Neural progenitor cell (in vitro differentiated cells): ENCODE data around the gene EXOG. TPM values are rescaled to one million over a fixed set of nuclear protein-coding genes. Genes with fewer than 3 reads are reported as not detected.

Experiments used
- DNase-seq: peaks from one replicate; pipeline ENCODE4 v3.0.0-alpha.2; 2016; ENCODE audit warnings: low spot score
- H2AFZ ChIP-seq: fragments of 200-600 bp; sonication (generic); replicated peaks from 2 replicates; pipeline ENCODE4 v1.6.1; 2016; ENCODE audit warnings: antibody characterized with exemption
- H3F3A ChIP-seq: fragments of 200-600 bp; sonication (generic); 2 replicates; pipeline ENCODE4 v1.6.1; 2016; ENCODE audit warnings: antibody characterized with exemption, low read depth
- H3K27ac ChIP-seq: fragments of 200-600 bp; sonication (generic); 2 replicates; pipeline ENCODE4 v1.5.1; 2016; ENCODE audit warnings: mild to moderate bottlenecking
- H3K27me3 ChIP-seq: fragments of 200-600 bp; sonication (generic); 2 replicates; pipeline ENCODE4 v1.6.1; 2016; ENCODE audit warnings: mild to moderate bottlenecking, moderate library complexity
- H3K36me3 ChIP-seq: fragments of 200-600 bp; sonication (generic); 2 replicates; pipeline ENCODE4 v1.5.1; 2016
- H3K4me1 ChIP-seq: fragments of 200-600 bp; sonication (generic); 2 replicates; pipeline ENCODE4 v1.6.1; 2016; ENCODE audit warnings: mixed run types
- H3K4me2 ChIP-seq: fragments of 200-600 bp; sonication (generic); 2 replicates; pipeline ENCODE4 v1.6.1; 2016
- H3K4me3 ChIP-seq: fragments of 200-600 bp; sonication (generic); 2 replicates; pipeline ENCODE4 v1.5.1; 2016
- H3K79me2 ChIP-seq: fragments of 200-600 bp; sonication (generic); 2 replicates; pipeline ENCODE4 v1.6.1; 2016; ENCODE audit warnings: low read depth
- H3K9ac ChIP-seq: fragments of 200-600 bp; sonication (generic); 2 replicates; pipeline ENCODE4 v1.6.1; 2016
- H3K9me3 ChIP-seq: fragments of 200-600 bp; sonication (generic); 2 replicates; pipeline ENCODE4 v1.5.1; 2016; ENCODE audit warnings: low read depth
- H4K20me1 ChIP-seq: fragments of 200-600 bp; sonication (generic); 2 replicates; pipeline ENCODE4 v1.6.1; 2016; ENCODE audit warnings: low read depth
- H3K27ac Mint-ChIP-seq: 3 replicates; pipeline ENCODE4 v1.8.0; 2021; ENCODE audit warnings: mixed read lengths
- H3K27me3 Mint-ChIP-seq: 2 replicates; pipeline ENCODE4 v1.8.0; 2022; ENCODE audit warnings: low read depth, mild to moderate bottlenecking, inconsistent platforms, moderate library complexity, mixed read lengths; ENCODE audit not compliant: insufficient read depth
- H3K36me3 Mint-ChIP-seq: 3 replicates; pipeline ENCODE4 v1.8.0; 2021; ENCODE audit warnings: mixed read lengths
- H3K4me1 Mint-ChIP-seq: 3 replicates; pipeline ENCODE4 v1.8.0; 2021; ENCODE audit warnings: mixed read lengths
- H3K4me3 Mint-ChIP-seq: 3 replicates; pipeline ENCODE4 v1.8.0; 2021; ENCODE audit warnings: mild to moderate bottlenecking, moderate library complexity, mixed read lengths
- H3K9me3 Mint-ChIP-seq: 3 replicates; pipeline ENCODE4 v1.8.0; 2020; ENCODE audit warnings: mixed read lengths
- EZH2 ChIP-seq: fragments of 200-600 bp; sonication (generic); IDR thresholded peaks from 2 replicates; pipeline ENCODE4 v1.6.1; 2017; ENCODE audit warnings: antibody characterized with exemption, mild to moderate bottlenecking, moderate library complexity
- EZH2phosphoT487 ChIP-seq: fragments of 200-600 bp; sonication (generic); IDR thresholded peaks from 2 replicates; pipeline ENCODE4 v1.6.1; 2017; ENCODE audit warnings: antibody characterized with exemption
- small RNA-seq: library from RNA; depleted of rRNA; stranded (forward); fragments of <200 nt; gene quantifications from one replicate; pipeline ENCODE3, GENCODE V24; 2015
- total RNA-seq: library from RNA; depleted of rRNA; stranded (reverse); fragments of >200 nt; gene quantifications from 2 replicates; pipeline ENCODE4 v1.2.3, GENCODE V29; 2015; ENCODE audit warnings: low replicate concordance
- TF ChIP-seq, protein P1 (sequence below): fragments of 200-600 bp; sonication (generic); IDR thresholded peaks from 2 replicates; pipeline ENCODE4 v1.5.1; 2017; ENCODE audit warnings: antibody characterized with exemption, mild to moderate bottlenecking

Gene EXOG
- total RNA-seq, 1 donor from 2014 or later, result 11.6 TPM

DNA sequence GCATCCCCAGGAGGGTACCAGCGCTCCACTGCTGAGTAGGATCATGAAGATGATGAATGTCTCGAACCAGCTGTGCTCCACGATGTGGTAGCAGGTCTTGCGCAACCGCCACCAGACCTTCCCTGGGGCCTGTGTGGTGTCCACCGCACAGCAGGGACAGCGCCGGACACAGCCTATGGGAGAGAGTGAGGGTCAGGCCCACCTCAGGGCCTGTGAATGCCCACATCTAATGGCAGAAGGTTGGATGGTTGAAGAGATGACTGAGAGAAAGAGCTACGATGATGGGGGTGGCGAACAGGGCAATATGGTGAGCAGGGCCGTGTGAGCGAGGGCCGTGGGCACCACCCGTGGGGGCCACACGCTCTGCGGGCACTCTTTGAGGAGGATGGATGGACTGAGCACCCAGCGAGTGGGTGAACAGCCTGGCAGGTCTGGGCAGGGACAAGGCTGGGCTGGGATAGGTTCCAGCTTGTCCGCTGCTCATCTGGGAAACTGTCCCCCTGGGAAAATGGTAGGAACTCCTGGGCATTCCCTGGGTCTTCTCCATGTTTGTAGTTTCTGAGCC lies 79.2 kb downstream of the EXOG start:
- H3K27me3 ChIP-seq, result no peaks in the 10 kb centered on the region
- Mint-ChIP-seq H3K4me3 (peak overlapping the region; percentile 43), H3K9me3 (peaks cover 5% of the 10 kb centered on the region), H3K27me3 (peaks cover 12% of the 10 kb centered on the region), H3K4me1 (no peaks in the 10 kb centered on the region), H3K27ac (no peak overlapping the region), H3K36me3 (no peaks in the 10 kb centered on the region)
- H4K20me1 ChIP-seq, result no peaks in the 10 kb centered on the region
- no peak overlapping the region for H3K27ac ChIP-seq
- no peak overlapping the region for H2AFZ ChIP-seq
- TF ChIP-seq, protein P1, sequence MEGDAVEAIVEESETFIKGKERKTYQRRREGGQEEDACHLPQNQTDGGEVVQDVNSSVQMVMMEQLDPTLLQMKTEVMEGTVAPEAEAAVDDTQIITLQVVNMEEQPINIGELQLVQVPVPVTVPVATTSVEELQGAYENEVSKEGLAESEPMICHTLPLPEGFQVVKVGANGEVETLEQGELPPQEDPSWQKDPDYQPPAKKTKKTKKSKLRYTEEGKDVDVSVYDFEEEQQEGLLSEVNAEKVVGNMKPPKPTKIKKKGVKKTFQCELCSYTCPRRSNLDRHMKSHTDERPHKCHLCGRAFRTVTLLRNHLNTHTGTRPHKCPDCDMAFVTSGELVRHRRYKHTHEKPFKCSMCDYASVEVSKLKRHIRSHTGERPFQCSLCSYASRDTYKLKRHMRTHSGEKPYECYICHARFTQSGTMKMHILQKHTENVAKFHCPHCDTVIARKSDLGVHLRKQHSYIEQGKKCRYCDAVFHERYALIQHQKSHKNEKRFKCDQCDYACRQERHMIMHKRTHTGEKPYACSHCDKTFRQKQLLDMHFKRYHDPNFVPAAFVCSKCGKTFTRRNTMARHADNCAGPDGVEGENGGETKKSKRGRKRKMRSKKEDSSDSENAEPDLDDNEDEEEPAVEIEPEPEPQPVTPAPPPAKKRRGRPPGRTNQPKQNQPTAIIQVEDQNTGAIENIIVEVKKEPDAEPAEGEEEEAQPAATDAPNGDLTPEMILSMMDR, result no peak
- no peak for TF ChIP-seq EZH2
- TF ChIP-seq EZH2phosphoT487, result no peak
- H3K79me2 ChIP-seq, result no peaks in the 10 kb centered on the region
- DNase-seq, result no peak
- no peak overlapping the region for H3K9ac ChIP-seq
- H3K4me2 ChIP-seq, result no peak overlapping the region
- no peaks in the 10 kb centered on the region for H3F3A ChIP-seq
- H3K9me3 ChIP-seq, result no peaks in the 10 kb centered on the region
- no peak overlapping the region for H3K4me3 ChIP-seq
- no peaks in the 10 kb centered on the region for H3K36me3 ChIP-seq
- H3K4me1 ChIP-seq, result no peaks in the 10 kb centered on the region

Small RNA genes within 50 kb of the gene (small RNA-seq; reads per million reads assigned to genes)
- gene RF00019, result not detected

Other genes starting within 250 kb of the EXOG start
- gene SLC22A13, start 230.5 kb upstream of the EXOG start, total RNA-seq, result 0.21 TPM in 1 of 2 replicates, not detected in the other
- gene SLC22A14, start 214.0 kb upstream of the EXOG start, total RNA-seq, result not detected in 2 replicates
- gene XYLB, start 149.6 kb upstream of the EXOG start, total RNA-seq, result 2.1 and 6.9 TPM in 2 replicates
- 80.4 and 89.5 TPM in 2 replicates for gene ACVR2B, start 42.5 kb upstream of the EXOG start, total RNA-seq
- 3.9 and 4.6 TPM in 2 replicates for gene SCN5A, start 153.3 kb downstream of the EXOG start, total RNA-seq